Measurements from ENCODE around the gene TRIM65. TPM values are rescaled to one million over a fixed set of nuclear protein-coding genes. Genes with fewer than 3 reads are reported as not detected.

Gene TRIM65
- total and polyA plus RNA-seq, 2 of the 4 experiments (the other 2 are of a cell fraction): 7.9 to 10.6 TPM

DNA sequence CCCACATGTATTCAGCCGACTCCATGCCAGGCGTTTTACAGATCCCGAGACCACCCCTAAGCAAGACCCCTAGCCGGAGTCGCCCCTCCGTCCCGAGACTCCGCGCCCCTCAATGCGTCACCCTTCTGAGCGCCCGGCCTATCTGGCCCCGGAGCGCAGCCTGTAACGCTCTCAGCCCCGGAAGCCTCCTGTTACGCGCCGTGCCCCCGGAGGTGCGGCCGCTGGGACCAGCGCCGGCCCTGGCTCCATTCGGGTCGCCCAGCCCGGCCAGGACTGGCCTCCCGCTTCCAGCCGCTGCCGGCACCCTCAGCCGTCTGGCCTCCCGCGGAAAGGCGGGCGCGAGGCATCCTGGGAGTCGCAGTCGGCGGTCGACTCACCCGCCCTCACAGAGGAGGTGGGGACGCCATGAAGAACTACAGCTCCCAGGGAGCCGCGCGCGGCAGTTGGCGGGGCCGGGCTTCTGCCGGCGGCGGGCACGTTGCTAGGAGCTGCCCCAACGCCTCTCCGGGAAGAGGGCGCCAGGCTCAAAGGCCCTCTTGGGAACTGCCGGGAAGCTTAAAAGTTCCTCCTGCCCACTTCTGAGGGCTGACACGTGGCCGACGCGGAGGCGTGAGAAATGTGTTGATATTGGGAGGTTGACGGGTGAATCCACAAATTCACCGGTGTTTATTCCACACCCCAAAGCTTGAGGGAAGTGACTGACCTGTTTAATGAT lies 44.1 kb upstream of the TRIM65 start, which contains the start of gene FBF1 (continued):
- no peak for TF ChIP-seq CTCF (conservative IDR thresholded peaks at IDR 0.05; ENCODE audit: low read depth, low read length)
- TF ChIP-seq MAZ (IDR thresholded peaks at IDR 0.05; ENCODE audit: borderline replicate concordance, low read depth, low read length): peak; percentile 91; the same call in 1 of the 2 replicates

DNA sequence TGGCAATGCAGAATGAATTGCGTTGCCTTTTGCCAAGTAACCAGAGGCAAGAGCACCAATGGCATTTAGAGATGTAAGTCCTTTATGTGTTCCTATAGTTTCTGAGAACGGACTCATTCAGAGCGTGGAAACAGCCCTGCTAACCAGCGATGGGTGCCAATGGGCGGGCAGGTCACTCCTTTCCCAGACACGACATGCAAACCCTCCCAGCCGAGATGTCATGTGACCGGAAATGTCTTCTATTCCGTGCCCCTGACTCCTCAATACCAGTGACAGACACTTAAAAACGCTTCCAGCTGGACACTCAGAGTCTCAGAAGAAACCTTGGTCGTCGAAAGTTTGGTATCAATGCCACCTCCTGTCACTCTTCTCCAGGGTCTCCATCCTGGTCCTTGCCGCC lies 40.9 kb upstream of the TRIM65 start:
- H3K56ac ChIP-seq (ENCODE audit: extremely low read depth, insufficient read depth, low read length): no peak overlapping the region
- H3K9ac ChIP-seq (ENCODE audit: low read depth, low read length): no peak overlapping the region
- no peaks in the 10 kb centered on the region for H3K9me3 ChIP-seq (ENCODE audit: control insufficient read depth, insufficient read depth, low read length)
- H3K23ac ChIP-seq (ENCODE audit: low read depth, low read length): no peak overlapping the region
- 87% methylated on average over 10 of the region's 13 CpGs; no CpG with 5 or more reads in 1 of the 2 experiments for WGBS, 2 experiments (ENCODE audit: extremely low coverage in 2 of 2, insufficient read length in 1 of 2)
- dilution Hi-C loops (cut with HindIII; ENCODE audit: low sequenced_read_pairs, unreplicated experiment) (no loop called here), intact Hi-C loops (cut with micrococcal nuclease) (no loop called here), in situ Hi-C loops (cut with MboI; ENCODE audit: low sequenced_read_pairs) (no loop called here)
- no TSS peak for BruUV-seq (replicated peaks)
- ChIA-PET CTCF (no interaction called here), POLR2A (ENCODE audit: unreplicated experiment) (no interaction called here)
- peaks cover 5 to 9% of the 10 kb centered on the region in 2 experiments; a peak in 2 of 4 replicates for H3K79me1 ChIP-seq (ENCODE audit: low read depth in 1 of 2, low read length in 2 of 2)
- ATAC-seq (ENCODE audit: low read depth): no peak
- no peak overlapping the region for H2BK20ac ChIP-seq (ENCODE audit: low read depth, low read length)
- H3K27me3 ChIP-seq (ENCODE audit: control insufficient read depth, insufficient read depth, low read length): no peaks in the 10 kb centered on the region
- no peak overlapping the region for H3K4me2 ChIP-seq (ENCODE audit: low read depth, low read length)
- no peak overlapping the region for H2BK15ac ChIP-seq (ENCODE audit: low read depth, low read length)
- H4K8ac ChIP-seq (ENCODE audit: low read depth in 2 of 2, low read length in 2 of 2): no peak overlapping the region
- no peak overlapping the region for H4K91ac ChIP-seq (ENCODE audit: insufficient read depth, low read depth, low read length)
- no peak overlapping the region for H3K4ac ChIP-seq (ENCODE audit: low read depth, low read length)
- peak overlapping the region; percentile 15 for H2AK9ac ChIP-seq (replicated peaks; ENCODE audit: low read depth, low read length, poor library complexity)
- no peaks in the 10 kb centered on the region for H4K20me1 ChIP-seq (ENCODE audit: insufficient read depth, low read length)
- H3K36me3 ChIP-seq (ENCODE audit: control insufficient read depth, insufficient read depth, low read length): peaks cover 2% of the 10 kb centered on the region; the same call in 1 of the 2 replicates
- peaks cover 3% of the 10 kb centered on the region; the same call in 1 of the 2 replicates for H3K4me1 ChIP-seq (ENCODE audit: control insufficient read depth, insufficient read depth, low read length)
- no peak overlapping the region for H2BK120ac ChIP-seq (ENCODE audit: low read depth, low read length)
- H2AFZ ChIP-seq (replicated peaks; ENCODE audit: low read length, poor library complexity): no peak overlapping the region
- H3K27ac ChIP-seq (ENCODE audit: insufficient read depth, low read length): no peak overlapping the region
- H2BK5ac ChIP-seq (ENCODE audit: low read depth, low read length, poor library complexity, severe bottlenecking): no peak overlapping the region
- H3K18ac ChIP-seq (ENCODE audit: low read depth, low read length): no peak overlapping the region
- no peak overlapping the region for H2AK5ac ChIP-seq (ENCODE audit: low read depth, low read length)
- TF ChIP-seq CHD1 (IDR thresholded peaks at IDR 0.05; ENCODE audit: low read depth, low read length): no peak
- TF ChIP-seq RAD21 (IDR thresholded peaks at IDR 0.05; ENCODE audit: low read length): no peak
- TF ChIP-seq CEBPB (IDR thresholded peaks at IDR 0.05; ENCODE audit: low read depth, low read length): no peak
- TF ChIP-seq BHLHE40 (IDR thresholded peaks at IDR 0.05; ENCODE audit: low read depth, low read length): no peak
- no peak for TF ChIP-seq USF2 (IDR thresholded peaks at IDR 0.05; ENCODE audit: low read depth, low read length)
- TF ChIP-seq MAFK (IDR thresholded peaks at IDR 0.05; ENCODE audit: low read depth, low read length): no peak
- no peak for DNase-seq
- no peak overlapping the region for H3K4me3 ChIP-seq (ENCODE audit: insufficient read depth, low read depth, low read length)
- H3K14ac ChIP-seq (replicated peaks; ENCODE audit: low read depth, low read length): no peak overlapping the region
- H4K5ac ChIP-seq (ENCODE audit: low read depth, low read length): no peak overlapping the region
- H3K9me1 ChIP-seq (ENCODE audit: insufficient read depth, low read length): peaks cover 5% of the 10 kb centered on the region; the same call in 1 of the 2 replicates

All from IMR-90 (cell line).